HCT116 (cell line): ENCODE measurements around the gene PKP1. TPM values are rescaled to one million over a fixed set of nuclear protein-coding genes. Genes with fewer than 3 reads are reported as not detected.
A peak's percentile ranks its signal among the peaks of the same experiment; 100 is the strongest.

Experiments used
- ATAC-seq: fragments of 200-7000 bp; cut with Tn5 transposase; 2 replicates; pipeline ENCODE4 v1.9.1; 2020; ENCODE audit warnings: mild to moderate bottlenecking, moderate library complexity
- BruUV-seq: library from RNA; stranded (reverse); fragments of 400-500 nt; replicated peaks from 2 replicates; lab custom pipeline; 2021; lab: Mats Ljungman, UMichigan
- CTCF ChIA-PET: fragments of 300-600 bp; sonication (Branson Sonifier 250); formaldehyde crosslinking; loops from one replicate; lab custom pipeline; 2021; ENCODE audit warnings: antibody characterized with exemption; lab: Charles Lee
- POLR2A ChIA-PET: fragments of 300-600, 350-600 bp; sonication (Branson Sonifier 250); formaldehyde crosslinking; loops from one replicate; lab custom pipeline; 2021; ENCODE audit warnings: antibody characterized with exemption; lab: Charles Lee
- RAD21 ChIA-PET, 2 experiments: fragments of 300-600 bp; sonication (Branson Sonifier 250); formaldehyde crosslinking; loops; one replicate each; lab custom pipeline; 2023; ENCODE audit warnings: low total read pairs in 2 of 2; ENCODE audit not compliant: uncharacterized antibody in 2 of 2, unreplicated experiment in 2 of 2, low non-redundant PET in 1 of 2; lab: Charles Lee
- DNase-seq: peaks from one replicate; pipeline ENCODE4 v3.0.0-alpha.2; 2010; ENCODE audit warnings: low read depth, low spot score
- H2AFZ ChIP-seq: fragments of 200-600 bp; shearing (Covaris generic), sonication (generic); 2 replicates; pipeline ENCODE4 v1.6.1; 2017; ENCODE audit warnings: low read depth, mixed run types, mixed read lengths, antibody characterized with exemption, low read length; ENCODE audit not compliant: poor library complexity, severe bottlenecking
- H3K27ac ChIP-seq: 2 replicates; pipeline ENCODE4 v1.5.1; 2012; ENCODE audit warnings: low read depth, low read length
- H3K27me3 ChIP-seq: fragments of 200-600 bp; sonication (generic); 2 replicates; pipeline ENCODE4 v1.6.1; 2016; ENCODE audit warnings: mixed run types, low read length, mixed read lengths; ENCODE audit not compliant: insufficient read depth
- H3K36me3 ChIP-seq, 2 experiments: fragments of 200-500 bp in 1 of 2; fragments of 200-600 bp in 1 of 2; sonication (Bioruptor generic) in 1 of 2; sonication (generic) in 1 of 2; 2 replicates each; pipeline versions ENCODE4 v1.5.1 to v1.6.1; 2014 to 2016; ENCODE audit warnings: low read length in 2 of 2, inconsistent platforms in 1 of 2, mixed read lengths in 1 of 2, mixed run types in 1 of 2; ENCODE audit not compliant: insufficient read depth in 2 of 2, control insufficient read depth in 1 of 2
- H3K4me1 ChIP-seq, 2 experiments: fragments of 200-600 bp in 1 of 2; sonication (generic) in 1 of 2; 2 replicates each; pipeline versions ENCODE4 v1.5.1 to v1.6.1; 2012 to 2017; ENCODE audit warnings: low read length in 2 of 2, inconsistent platforms in 1 of 2, mild to moderate bottlenecking in 1 of 2, mixed read lengths in 1 of 2, mixed run types in 1 of 2, moderate library complexity in 1 of 2; ENCODE audit not compliant: insufficient read depth in 2 of 2, control insufficient read depth in 1 of 2
- H3K4me2 ChIP-seq: fragments of 200-600 bp; sonication (generic); 2 replicates; pipeline ENCODE4 v1.6.1; 2017; ENCODE audit warnings: mixed run types, low read length, mixed read lengths
- H3K4me3 ChIP-seq, 2 experiments: fragments of 200-600 bp in 1 of 2; sonication (generic) in 1 of 2; replicated peaks in 1 of 2; 2 replicates each; pipeline ENCODE4 v1.5.1; 2011 to 2016; ENCODE audit warnings: low read length in 2 of 2, control low read depth in 1 of 2, low read depth in 1 of 2, mild to moderate bottlenecking in 1 of 2, mixed read lengths in 1 of 2, mixed run types in 1 of 2
- H3K79me2 ChIP-seq: fragments of 200-600 bp; sonication (generic); 2 replicates; pipeline ENCODE4 v1.6.1; 2017; ENCODE audit warnings: mild to moderate bottlenecking, mixed run types, low read length, moderate library complexity, mixed read lengths; ENCODE audit not compliant: insufficient read depth
- H3K9ac ChIP-seq: fragments of 200-600 bp; sonication (generic); 2 replicates; pipeline ENCODE4 v1.6.1; 2016; ENCODE audit warnings: low read length, mixed read lengths
- H3K9me2 ChIP-seq: fragments of 200-600 bp; sonication (generic), shearing (Covaris generic); 2 replicates; pipeline ENCODE4 v1.6.1; 2017; ENCODE audit warnings: mixed run types, mild to moderate bottlenecking, moderate library complexity; ENCODE audit not compliant: insufficient read depth
- H3K9me3 ChIP-seq, 2 experiments: fragments of 200-500 bp in 1 of 2; fragments of 200-600 bp in 1 of 2; sonication (Bioruptor generic) in 1 of 2; sonication (generic) in 1 of 2; 2 replicates each; pipeline ENCODE4 v1.6.1; 2014 to 2017; ENCODE audit warnings: low read length in 2 of 2, mixed read lengths in 2 of 2, inconsistent platforms in 1 of 2, low read depth in 1 of 2, mild to moderate bottlenecking in 1 of 2, mixed run types in 1 of 2, moderate library complexity in 1 of 2; ENCODE audit not compliant: control insufficient read depth in 1 of 2, insufficient read depth in 1 of 2
- H4K20me1 ChIP-seq: fragments of 200-600 bp; sonication (generic), shearing (Covaris generic); 2 replicates; pipeline ENCODE4 v1.6.1; 2017; ENCODE audit warnings: mixed run types, mild to moderate bottlenecking, moderate library complexity; ENCODE audit not compliant: insufficient read depth
- CBX3 ChIP-seq: IDR thresholded peaks from 2 replicates; pipeline ENCODE4 v1.6.1; 2012; ENCODE audit warnings: low read depth
- CEBPB ChIP-seq: IDR thresholded peaks from 2 replicates; pipeline ENCODE4 v1.6.1; 2012; ENCODE audit warnings: low read depth
- EGR1 ChIP-seq: IDR thresholded peaks from 2 replicates; pipeline ENCODE4 v1.6.1; 2012; ENCODE audit warnings: low read depth
- ELF1 ChIP-seq: IDR thresholded peaks from 2 replicates; pipeline ENCODE4 v1.6.1; 2012; ENCODE audit warnings: low read depth, borderline replicate concordance
- EZH2phosphoT487 ChIP-seq: fragments of 200-600 bp; IDR thresholded peaks from 2 replicates; pipeline ENCODE4 v1.6.1; 2018; ENCODE audit warnings: antibody characterized with exemption, borderline replicate concordance
- FOSL1 ChIP-seq: IDR thresholded peaks from 2 replicates; pipeline ENCODE4 v1.6.1; 2012; ENCODE audit warnings: low read depth
- POLR2AphosphoS5 ChIP-seq: IDR thresholded peaks from 2 replicates; pipeline ENCODE4 v1.6.1; 2011; ENCODE audit warnings: mild to moderate bottlenecking, low read depth, low read length, moderate library complexity
- SIN3A ChIP-seq: IDR thresholded peaks from 2 replicates; pipeline ENCODE4 v1.6.1; 2012; ENCODE audit warnings: low read depth
- SRF ChIP-seq: IDR thresholded peaks from 2 replicates; pipeline ENCODE4 v1.6.1; 2012; ENCODE audit warnings: low read depth
- TCF7L2 ChIP-seq: IDR thresholded peaks from 2 replicates; pipeline ENCODE4 v1.7.0; 2011; ENCODE audit warnings: borderline replicate concordance, inconsistent platforms; ENCODE audit not compliant: insufficient read depth, insufficient read length; ENCODE audit errors: extremely low read depth
- YY1 ChIP-seq: IDR thresholded peaks from 2 replicates; pipeline ENCODE4 v1.6.1; 2011; ENCODE audit warnings: low read length, low read depth, moderate library complexity, mild to moderate bottlenecking; ENCODE audit not compliant: insufficient replicate concordance; ENCODE audit errors: extremely low read depth
- ZFX ChIP-seq: fragments of 450-650 bp; IDR thresholded peaks from 2 replicates; pipeline ENCODE4 v1.6.1; 2017
- ZNF274 ChIP-seq: fragments of 200-500 bp; sonication (Bioruptor generic); IDR thresholded peaks from 2 replicates; pipeline ENCODE4 v1.6.1; 2014; ENCODE audit warnings: mild to moderate bottlenecking, low read depth, low read length, inconsistent platforms
- intact Hi-C: fragments of 100-400 bp; cut with micrococcal nuclease; formaldehyde crosslinking; loops from 2 replicates; pipeline ENCODE4 v1.10.0; 2022
- total RNA-seq: library from RNA; stranded (reverse); gene quantifications from one replicate; pipeline ENCODE4 v1.2.1, GENCODE V29; 2021; ENCODE audit not compliant: unreplicated experiment
- TF ChIP-seq, protein P1 (sequence below): IDR thresholded peaks from 2 replicates; pipeline ENCODE4 v1.6.1; 2012; ENCODE audit warnings: low read depth
- TF ChIP-seq, protein P2 (sequence below): IDR thresholded peaks from 2 replicates; pipeline ENCODE4 v1.6.1; 2012
- TF ChIP-seq, protein P3 (sequence below): IDR thresholded peaks from 2 replicates; pipeline ENCODE4 v1.6.1; 2011; ENCODE audit warnings: mild to moderate bottlenecking, low read length, moderate library complexity; ENCODE audit not compliant: insufficient replicate concordance; ENCODE audit errors: extremely low read depth

The PKP1 gene
- total RNA-seq, 1 experiment from 2014 or later, result 0.07 TPM

DNA sequence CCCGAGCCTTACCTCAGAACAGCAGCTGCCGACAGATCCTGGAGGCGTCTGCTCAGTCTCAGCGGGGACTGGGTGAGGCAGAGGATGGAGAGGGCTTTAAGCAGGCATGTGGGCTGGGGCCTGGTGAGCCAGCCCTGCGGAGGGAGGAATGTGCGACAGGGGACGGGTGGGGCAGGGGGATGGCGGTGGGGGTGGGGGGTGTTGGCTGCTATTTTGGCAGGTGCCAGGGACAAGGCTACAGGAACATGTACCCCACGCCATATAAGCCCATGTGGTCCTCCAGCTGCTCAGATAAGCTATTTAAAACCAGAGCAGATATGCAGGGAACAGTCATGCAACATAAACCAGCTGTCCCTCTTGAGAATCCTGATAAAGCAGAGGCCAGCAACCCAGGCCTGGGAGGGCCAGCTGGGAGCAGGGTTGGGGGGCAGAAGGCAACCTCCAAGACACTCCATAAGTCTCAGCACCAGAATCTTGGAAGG is 94.3 kb downstream of the PKP1 start, which contains the start of gene TNNT2:
TNNT2 (minus strand) TSS at position 70 of the 482 bp plus-strand sequence. CDS start 4,426 bp downstream, outside the sequence.
- DNase-seq (no peak), ATAC-seq (no peak)
- H3K9me2 ChIP-seq, result no peaks in the 10 kb centered on the region
- no peak within 1 kb of the TSS for H2AFZ ChIP-seq
- no peak within 1 kb of the TSS for H3K27ac ChIP-seq
- CTCF ChIA-PET, result interaction anchor here (1.5 kb wide), 1 partner anchor 28 kb away, joined by 7 read pairs; no protein-coding TSS in a partner anchor
- no TSS peak for BruUV-seq
- intact Hi-C loops, result no loop called here
- no peaks in the 10 kb centered on the region; the same call in 1 of the 2 replicates for H3K27me3 ChIP-seq
- H3K9ac ChIP-seq, result no peak within 1 kb of the TSS
- no peaks in the 10 kb centered on the region for H3K36me3 ChIP-seq
- POLR2A ChIA-PET, result no interaction called here
- no peaks in the 10 kb centered on the region for H3K79me2 ChIP-seq
- RAD21 ChIA-PET, result no interaction called here
- no peaks in the 10 kb centered on the region for H3K9me3 ChIP-seq
- peak within 1 kb of the TSS; percentile 42 for H3K4me2 ChIP-seq
- TF ChIP-seq POLR2AphosphoS5 (no peak), SIN3A (no peak), EGR1 (no peak), ZNF274 (no peak), CEBPB (no peak), YY1 (no peak), FOSL1 (no peak), SRF (no peak), EZH2phosphoT487 (no peak), TCF7L2 (no peak), CBX3 (no peak), ELF1 (no peak), ZFX (no peak)
- TF ChIP-seq, protein P1, sequence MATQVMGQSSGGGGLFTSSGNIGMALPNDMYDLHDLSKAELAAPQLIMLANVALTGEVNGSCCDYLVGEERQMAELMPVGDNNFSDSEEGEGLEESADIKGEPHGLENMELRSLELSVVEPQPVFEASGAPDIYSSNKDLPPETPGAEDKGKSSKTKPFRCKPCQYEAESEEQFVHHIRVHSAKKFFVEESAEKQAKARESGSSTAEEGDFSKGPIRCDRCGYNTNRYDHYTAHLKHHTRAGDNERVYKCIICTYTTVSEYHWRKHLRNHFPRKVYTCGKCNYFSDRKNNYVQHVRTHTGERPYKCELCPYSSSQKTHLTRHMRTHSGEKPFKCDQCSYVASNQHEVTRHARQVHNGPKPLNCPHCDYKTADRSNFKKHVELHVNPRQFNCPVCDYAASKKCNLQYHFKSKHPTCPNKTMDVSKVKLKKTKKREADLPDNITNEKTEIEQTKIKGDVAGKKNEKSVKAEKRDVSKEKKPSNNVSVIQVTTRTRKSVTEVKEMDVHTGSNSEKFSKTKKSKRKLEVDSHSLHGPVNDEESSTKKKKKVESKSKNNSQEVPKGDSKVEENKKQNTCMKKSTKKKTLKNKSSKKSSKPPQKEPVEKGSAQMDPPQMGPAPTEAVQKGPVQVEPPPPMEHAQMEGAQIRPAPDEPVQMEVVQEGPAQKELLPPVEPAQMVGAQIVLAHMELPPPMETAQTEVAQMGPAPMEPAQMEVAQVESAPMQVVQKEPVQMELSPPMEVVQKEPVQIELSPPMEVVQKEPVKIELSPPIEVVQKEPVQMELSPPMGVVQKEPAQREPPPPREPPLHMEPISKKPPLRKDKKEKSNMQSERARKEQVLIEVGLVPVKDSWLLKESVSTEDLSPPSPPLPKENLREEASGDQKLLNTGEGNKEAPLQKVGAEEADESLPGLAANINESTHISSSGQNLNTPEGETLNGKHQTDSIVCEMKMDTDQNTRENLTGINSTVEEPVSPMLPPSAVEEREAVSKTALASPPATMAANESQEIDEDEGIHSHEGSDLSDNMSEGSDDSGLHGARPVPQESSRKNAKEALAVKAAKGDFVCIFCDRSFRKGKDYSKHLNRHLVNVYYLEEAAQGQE, result no peak
- TF ChIP-seq, protein P2, sequence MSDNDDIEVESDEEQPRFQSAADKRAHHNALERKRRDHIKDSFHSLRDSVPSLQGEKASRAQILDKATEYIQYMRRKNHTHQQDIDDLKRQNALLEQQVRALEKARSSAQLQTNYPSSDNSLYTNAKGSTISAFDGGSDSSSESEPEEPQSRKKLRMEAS, result no peak
- TF ChIP-seq, protein P3, sequence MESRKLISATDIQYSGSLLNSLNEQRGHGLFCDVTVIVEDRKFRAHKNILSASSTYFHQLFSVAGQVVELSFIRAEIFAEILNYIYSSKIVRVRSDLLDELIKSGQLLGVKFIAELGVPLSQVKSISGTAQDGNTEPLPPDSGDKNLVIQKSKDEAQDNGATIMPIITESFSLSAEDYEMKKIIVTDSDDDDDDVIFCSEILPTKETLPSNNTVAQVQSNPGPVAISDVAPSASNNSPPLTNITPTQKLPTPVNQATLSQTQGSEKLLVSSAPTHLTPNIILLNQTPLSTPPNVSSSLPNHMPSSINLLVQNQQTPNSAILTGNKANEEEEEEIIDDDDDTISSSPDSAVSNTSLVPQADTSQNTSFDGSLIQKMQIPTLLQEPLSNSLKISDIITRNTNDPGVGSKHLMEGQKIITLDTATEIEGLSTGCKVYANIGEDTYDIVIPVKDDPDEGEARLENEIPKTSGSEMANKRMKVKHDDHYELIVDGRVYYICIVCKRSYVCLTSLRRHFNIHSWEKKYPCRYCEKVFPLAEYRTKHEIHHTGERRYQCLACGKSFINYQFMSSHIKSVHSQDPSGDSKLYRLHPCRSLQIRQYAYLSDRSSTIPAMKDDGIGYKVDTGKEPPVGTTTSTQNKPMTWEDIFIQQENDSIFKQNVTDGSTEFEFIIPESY, result no peak
- TF ChIP-seq, all 23 proteins: peak for 0
- Histone ChIP-seq H3K4me1 (peaks cover 5 to 25% of the 10 kb centered on the region in 2 experiments; a peak in 3 of 4 replicates), H3K4me3 (no peak within 1 kb of the TSS), H4K20me1 (no peaks in the 10 kb centered on the region)
